DOHH2 (cell line): ENCODE data around the gene ALDH1L1.

Source experiments
- H3F3A ChIP-seq: fragments of 200-600 bp; sonication (generic), shearing (Covaris generic); 2 replicates; pipeline ENCODE4 v1.6.0; 2016; ENCODE audit warnings: antibody characterized with exemption, mild to moderate bottlenecking; ENCODE audit not compliant: control insufficient read depth, insufficient read depth
- H3K27ac ChIP-seq: fragments of 200-600 bp; sonication (generic); 2 replicates; pipeline ENCODE4 v1.5.1; 2014; ENCODE audit warnings: low read depth, mild to moderate bottlenecking, low read length, moderate library complexity
- H3K27me3 ChIP-seq: fragments of 200-600 bp; sonication (generic); 2 replicates; pipeline ENCODE4 v1.6.1; 2014; ENCODE audit warnings: mild to moderate bottlenecking, low read length, mixed read lengths; ENCODE audit not compliant: control insufficient read depth
- H3K36me3 ChIP-seq: fragments of 200-600 bp; sonication (generic); 2 replicates; pipeline ENCODE4 v1.6.1; 2014; ENCODE audit warnings: mild to moderate bottlenecking, low read length, moderate library complexity, mixed read lengths; ENCODE audit not compliant: control insufficient read depth
- H3K4me1 ChIP-seq: fragments of 200-600 bp; sonication (generic); 2 replicates; pipeline ENCODE4 v1.6.1; 2014; ENCODE audit warnings: mild to moderate bottlenecking, low read length, mixed read lengths; ENCODE audit not compliant: control insufficient read depth
- H3K4me2 ChIP-seq: fragments of 200-600 bp; sonication (generic); 2 replicates; pipeline ENCODE4 v1.6.0; 2014; ENCODE audit warnings: mild to moderate bottlenecking, low read length, moderate library complexity
- H3K4me3 ChIP-seq: fragments of 200-600 bp; sonication (generic); 2 replicates; pipeline ENCODE4 v1.5.1; 2014; ENCODE audit warnings: mild to moderate bottlenecking, low read length, mixed read lengths
- H3K79me2 ChIP-seq: fragments of 200-600 bp; sonication (generic); 2 replicates; pipeline ENCODE4 v1.6.1; 2014; ENCODE audit warnings: mild to moderate bottlenecking, low read length, mixed read lengths; ENCODE audit not compliant: control insufficient read depth
- H3K9me2 ChIP-seq: fragments of 200-600 bp; sonication (generic); replicated peaks from 2 replicates; pipeline ENCODE4 v1.6.1; 2014; ENCODE audit warnings: mild to moderate bottlenecking, low read length, mixed read lengths; ENCODE audit not compliant: control insufficient read depth
- H3K9me3 ChIP-seq: fragments of 200-600 bp; sonication (generic); 2 replicates; pipeline ENCODE4 v1.6.1; 2014; ENCODE audit warnings: antibody characterized with exemption, low read length, mixed read lengths; ENCODE audit not compliant: control insufficient read depth, insufficient read depth
- H4K20me1 ChIP-seq: fragments of 200-600 bp; sonication (generic); 2 replicates; pipeline ENCODE4 v1.6.0; 2014; ENCODE audit warnings: low read depth, mild to moderate bottlenecking, antibody characterized with exemption, low read length, moderate library complexity; ENCODE audit not compliant: control insufficient read depth, insufficient read depth
- EZH2phosphoT487 ChIP-seq: fragments of 200-600 bp; sonication (generic); IDR thresholded peaks from 2 replicates; pipeline ENCODE4 v1.6.1; 2017; ENCODE audit warnings: borderline replicate concordance, mild to moderate bottlenecking, antibody characterized with exemption, low read length, moderate library complexity, mixed read lengths
- TF ChIP-seq, protein P1 (sequence below): fragments of 200-600 bp; sonication (generic); IDR thresholded peaks from one replicate; pipeline ENCODE4 v1.5.1; 2014; ENCODE audit warnings: antibody characterized with exemption, mild to moderate bottlenecking, low read depth, low read length; ENCODE audit not compliant: poor library complexity, severe bottlenecking

Gene ALDH1L1

GRCh38 chr3:126087552-126088175 is 92.7 kb downstream of the ALDH1L1 start:
- H3K9me3 ChIP-seq, result 0 out of 2 replicates have a peak, but pooled peaks cover 6% of the 10 kb centered on the region
- no peak overlapping the region for H3K4me2 ChIP-seq
- H3K27ac ChIP-seq, result no peak overlapping the region
- H3F3A ChIP-seq, result 0 out of 2 replicates have a peak, but pooled peaks cover 6% of the 10 kb centered on the region
- H4K20me1 ChIP-seq, result no peaks in the 10 kb centered on the region
- H3K79me2 ChIP-seq, result peaks cover 8% of the 10 kb centered on the region
- H3K9me2 ChIP-seq, result no peaks in the 10 kb centered on the region
- no peak overlapping the region for H3K4me3 ChIP-seq
- H3K4me1 ChIP-seq, result peaks cover 21% of the 10 kb centered on the region
- H3K36me3 ChIP-seq, result no peaks in the 10 kb centered on the region
- TF ChIP-seq, protein P1, sequence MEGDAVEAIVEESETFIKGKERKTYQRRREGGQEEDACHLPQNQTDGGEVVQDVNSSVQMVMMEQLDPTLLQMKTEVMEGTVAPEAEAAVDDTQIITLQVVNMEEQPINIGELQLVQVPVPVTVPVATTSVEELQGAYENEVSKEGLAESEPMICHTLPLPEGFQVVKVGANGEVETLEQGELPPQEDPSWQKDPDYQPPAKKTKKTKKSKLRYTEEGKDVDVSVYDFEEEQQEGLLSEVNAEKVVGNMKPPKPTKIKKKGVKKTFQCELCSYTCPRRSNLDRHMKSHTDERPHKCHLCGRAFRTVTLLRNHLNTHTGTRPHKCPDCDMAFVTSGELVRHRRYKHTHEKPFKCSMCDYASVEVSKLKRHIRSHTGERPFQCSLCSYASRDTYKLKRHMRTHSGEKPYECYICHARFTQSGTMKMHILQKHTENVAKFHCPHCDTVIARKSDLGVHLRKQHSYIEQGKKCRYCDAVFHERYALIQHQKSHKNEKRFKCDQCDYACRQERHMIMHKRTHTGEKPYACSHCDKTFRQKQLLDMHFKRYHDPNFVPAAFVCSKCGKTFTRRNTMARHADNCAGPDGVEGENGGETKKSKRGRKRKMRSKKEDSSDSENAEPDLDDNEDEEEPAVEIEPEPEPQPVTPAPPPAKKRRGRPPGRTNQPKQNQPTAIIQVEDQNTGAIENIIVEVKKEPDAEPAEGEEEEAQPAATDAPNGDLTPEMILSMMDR, result no peak
- TF ChIP-seq EZH2phosphoT487, result no peak
- no peaks in the 10 kb centered on the region for H3K27me3 ChIP-seq

- no peaks in the 10 kb centered on the region for H3K9me2 ChIP-seq
- H3K27ac ChIP-seq, result no peak overlapping the region
- H3K27me3 ChIP-seq, result no peaks in the 10 kb centered on the region
- peaks cover 3% of the 10 kb centered on the region; the same call in 1 of the 2 replicates for H3K36me3 ChIP-seq
- H3K9me3 ChIP-seq, result 0 out of 2 replicates have a peak, but pooled peaks cover 6% of the 10 kb centered on the region
- no peak for TF ChIP-seq EZH2phosphoT487
- TF ChIP-seq, protein P1, result no peak
- H3K4me1 ChIP-seq, result peaks cover 24% of the 10 kb centered on the region
- H3K4me3 ChIP-seq, result no peak overlapping the region
- peaks cover 14% of the 10 kb centered on the region for H3K79me2 ChIP-seq
- no peaks in the 10 kb centered on the region for H4K20me1 ChIP-seq
- H3K4me2 ChIP-seq, result no peak overlapping the region
- H3F3A ChIP-seq, result 0 out of 2 replicates have a peak, but pooled peaks cover 6% of the 10 kb centered on the region
Measured at GRCh38 chr3:126085841-126086240, 94.5 kb downstream of the ALDH1L1 start.

DNA sequence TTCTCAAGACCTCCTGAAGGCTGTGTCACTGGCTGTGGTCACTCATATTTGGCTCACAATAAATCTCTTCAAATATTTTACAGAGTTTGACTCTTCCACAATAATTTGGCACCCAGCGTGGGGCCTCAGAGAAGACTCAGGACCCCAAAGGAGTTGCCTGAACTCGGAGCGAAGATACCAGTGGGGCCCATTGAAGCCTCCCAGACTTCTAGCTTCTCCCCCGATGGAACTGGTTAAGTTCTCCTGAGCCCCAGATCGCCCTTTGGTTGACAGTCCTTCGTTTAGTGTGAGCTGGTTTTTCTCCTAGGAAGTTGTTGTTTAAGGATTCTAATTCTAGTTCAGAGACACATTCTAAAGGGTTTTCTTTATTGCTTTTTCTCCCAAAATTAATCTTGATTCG is 95.1 kb downstream of the ALDH1L1 start:
- Histone ChIP-seq H3K36me3 (peaks cover 3% of the 10 kb centered on the region; the same call in 1 of the 2 replicates), H4K20me1 (no peaks in the 10 kb centered on the region), H3K27ac (no peak overlapping the region), H3K4me1 (peaks cover 24% of the 10 kb centered on the region), H3F3A (0 out of 2 replicates have a peak, but pooled peaks cover 6% of the 10 kb centered on the region), H3K4me3 (peak overlapping the region; percentile 92), H3K79me2 (peaks cover 14% of the 10 kb centered on the region), H3K4me2 (peak overlapping the region; percentile 64), H3K27me3 (no peaks in the 10 kb centered on the region), H3K9me3 (0 out of 2 replicates have a peak, but pooled peaks cover 6% of the 10 kb centered on the region), H3K9me2 (no peaks in the 10 kb centered on the region)
- TF ChIP-seq, protein P1, result no peak
- no peak for TF ChIP-seq EZH2phosphoT487
